WTC11 (cell line): ENCODE measurements around the gene SIGLEC7. TPM values are rescaled to one million over a fixed set of nuclear protein-coding genes. Genes with fewer than 3 reads are reported as not detected.

ENCODE experiments used
- ATAC-seq: fragments of 200-7000 bp; cut with Tn5 transposase; 2 replicates; pipeline ENCODE4 v1.10.0; 2021; ENCODE audit warnings: mild to moderate bottlenecking, moderate library complexity
- CTCF ChIA-PET: fragments of 300-600 bp; sonication (Branson Sonifier 250); formaldehyde crosslinking; loops from one replicate; lab custom pipeline; 2021; ENCODE audit warnings: antibody characterized with exemption; lab: Charles Lee
- POLR2A ChIA-PET: fragments of 350-600 bp; sonication (Branson Sonifier 250); formaldehyde crosslinking; loops from one replicate; lab custom pipeline; 2021; ENCODE audit warnings: antibody characterized with exemption; lab: Charles Lee
- DNase-seq: peaks from one replicate; pipeline ENCODE4 v3.0.0; 2021; ENCODE audit warnings: low spot score
- H3K27ac Mint-ChIP-seq: 2 replicates; pipeline ENCODE4 v1.8.0; 2021; ENCODE audit warnings: mixed read lengths
- H3K27me3 Mint-ChIP-seq: 2 replicates; pipeline ENCODE4 v1.8.0; 2021; ENCODE audit warnings: low read depth, mild to moderate bottlenecking, moderate library complexity, mixed read lengths
- H3K36me3 Mint-ChIP-seq: 2 replicates; pipeline ENCODE4 v1.8.0; 2021; ENCODE audit warnings: mixed read lengths
- H3K4me1 Mint-ChIP-seq: 2 replicates; pipeline ENCODE4 v1.8.0; 2022; ENCODE audit warnings: mixed read lengths
- H3K4me3 Mint-ChIP-seq: 2 replicates; pipeline ENCODE4 v1.8.0; 2021; ENCODE audit warnings: mild to moderate bottlenecking, moderate library complexity, mixed read lengths
- H3K9me3 Mint-ChIP-seq: 2 replicates; pipeline ENCODE4 v1.8.0; 2021; ENCODE audit warnings: mixed read lengths
- ATF1 ChIP-seq: sonication (generic); formaldehyde crosslinking; IDR thresholded peaks from 2 replicates; pipeline ENCODE4 v1.8.1; 2023; ENCODE audit warnings: mild to moderate bottlenecking, moderate library complexity, missing genetic modification reagents
- ESRRA ChIP-seq: sonication (generic); formaldehyde crosslinking; IDR thresholded peaks from 2 replicates; pipeline ENCODE4 v1.8.1; 2022; ENCODE audit warnings: mild to moderate bottlenecking, missing genetic modification reagents, borderline replicate concordance
- IRF2 ChIP-seq: sonication (generic); formaldehyde crosslinking; IDR thresholded peaks from 2 replicates; pipeline ENCODE4 v1.8.0; 2022; ENCODE audit warnings: low read depth, missing genetic modification reagents, borderline replicate concordance
- OVOL2 ChIP-seq: fragments of 250-450 bp; sonication (Bioruptor Pico); IDR thresholded peaks from 2 replicates; pipeline ENCODE4 v1.9.0; 2021; ENCODE audit warnings: mild to moderate bottlenecking, borderline replicate concordance
- RELA ChIP-seq: sonication (generic); formaldehyde crosslinking; IDR thresholded peaks from 2 replicates; pipeline ENCODE4 v1.8.1; 2022; ENCODE audit warnings: missing genetic modification reagents, mild to moderate bottlenecking, borderline replicate concordance
- SMAD3 ChIP-seq: sonication (generic); formaldehyde crosslinking; IDR thresholded peaks from 2 replicates; pipeline ENCODE4 v1.8.0; 2022; ENCODE audit warnings: missing genetic modification reagents, mild to moderate bottlenecking, borderline replicate concordance
- SMAD4 ChIP-seq: sonication (generic); formaldehyde crosslinking; IDR thresholded peaks from 2 replicates; pipeline ENCODE4 v1.8.0; 2022; ENCODE audit warnings: mild to moderate bottlenecking, missing genetic modification reagents
- TP53 ChIP-seq: sonication (generic); formaldehyde crosslinking; IDR thresholded peaks from 2 replicates; pipeline ENCODE4 v1.8.1; 2023; ENCODE audit warnings: mild to moderate bottlenecking, missing genetic modification reagents
- ZNF263 ChIP-seq: sonication (generic); formaldehyde crosslinking; IDR thresholded peaks from 2 replicates; pipeline ENCODE4 v1.8.1; 2022; ENCODE audit warnings: low read depth, mild to moderate bottlenecking, moderate library complexity, missing genetic modification reagents
- total RNA-seq: library from RNA; stranded (reverse); gene quantifications from 3 replicates; pipeline ENCODE4 v1.2.3, GENCODE V29; 2021
- TF ChIP-seq, protein P1 (sequence below): sonication (generic); formaldehyde crosslinking; IDR thresholded peaks from 2 replicates; pipeline ENCODE4 v1.8.0; 2023; ENCODE audit warnings: mild to moderate bottlenecking, missing genetic modification reagents
- TF ChIP-seq, protein P2 (sequence below): fragments of 250-450 bp; sonication (Bioruptor Pico); IDR thresholded peaks from 2 replicates; pipeline ENCODE4 v2.1.2; 2022; ENCODE audit warnings: mild to moderate bottlenecking, moderate library complexity
- TF ChIP-seq, protein P3 (sequence below): sonication (generic); formaldehyde crosslinking; IDR thresholded peaks from 2 replicates; pipeline ENCODE4 v1.8.1; 2022; ENCODE audit warnings: missing genetic modification reagents, borderline replicate concordance
- TF ChIP-seq, protein P4 (sequence below): fragments of 250-450 bp; sonication (Bioruptor Pico); IDR thresholded peaks from 2 replicates; pipeline ENCODE4 v1.9.0; 2021; ENCODE audit warnings: mild to moderate bottlenecking, borderline replicate concordance
- TF ChIP-seq, protein P5 (sequence below): sonication (generic); formaldehyde crosslinking; IDR thresholded peaks from 2 replicates; pipeline ENCODE4 v1.8.1; 2023; ENCODE audit warnings: mild to moderate bottlenecking, missing genetic modification reagents, borderline replicate concordance

SIGLEC7 gene
- total RNA-seq, 1 experiment from 2014 or later, result not detected

DNA sequence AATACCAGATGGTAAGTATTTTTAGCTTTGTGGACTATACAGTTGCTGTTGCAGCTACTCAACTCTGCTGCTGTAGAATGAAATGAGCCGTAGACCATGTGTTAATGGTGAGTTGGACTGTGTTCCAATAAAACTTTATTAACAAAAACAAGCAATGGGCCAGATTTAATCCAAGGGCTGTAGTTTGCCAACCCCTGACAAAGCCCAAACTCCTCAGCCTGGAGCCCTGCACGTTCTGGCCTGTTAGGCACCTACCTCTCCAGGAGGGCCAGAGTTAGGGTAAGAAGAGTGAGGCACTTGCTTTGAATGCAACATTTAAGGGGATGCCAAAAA is 46.1 kb downstream of the SIGLEC7 start:
- H3K4me3 Mint-ChIP-seq, result no peak overlapping the region
- H3K36me3 Mint-ChIP-seq, result no peaks in the 10 kb centered on the region
- H3K27ac Mint-ChIP-seq, result no peak overlapping the region
- no peaks in the 10 kb centered on the region for H3K9me3 Mint-ChIP-seq
- DNase-seq (no peak), ATAC-seq (no peak)
- 0 out of 2 replicates have a peak, but pooled peaks cover 4% of the 10 kb centered on the region for H3K4me1 Mint-ChIP-seq
- H3K27me3 Mint-ChIP-seq, result peaks cover 26% of the 10 kb centered on the region
- ChIA-PET CTCF (no interaction called here), POLR2A (no interaction called here)
- TF ChIP-seq OVOL2 (no peak), RELA (CRISPR knock-in tag) (no peak), ESRRA (no peak), TP53 (CRISPR knock-in tag) (no peak), IRF2 (CRISPR knock-in tag) (no peak), ATF1 (no peak), ZNF263 (CRISPR knock-in tag) (no peak), SMAD4 (CRISPR knock-in tag) (no peak), SMAD3 (CRISPR knock-in tag) (no peak)
- TF ChIP-seq, protein P1, sequence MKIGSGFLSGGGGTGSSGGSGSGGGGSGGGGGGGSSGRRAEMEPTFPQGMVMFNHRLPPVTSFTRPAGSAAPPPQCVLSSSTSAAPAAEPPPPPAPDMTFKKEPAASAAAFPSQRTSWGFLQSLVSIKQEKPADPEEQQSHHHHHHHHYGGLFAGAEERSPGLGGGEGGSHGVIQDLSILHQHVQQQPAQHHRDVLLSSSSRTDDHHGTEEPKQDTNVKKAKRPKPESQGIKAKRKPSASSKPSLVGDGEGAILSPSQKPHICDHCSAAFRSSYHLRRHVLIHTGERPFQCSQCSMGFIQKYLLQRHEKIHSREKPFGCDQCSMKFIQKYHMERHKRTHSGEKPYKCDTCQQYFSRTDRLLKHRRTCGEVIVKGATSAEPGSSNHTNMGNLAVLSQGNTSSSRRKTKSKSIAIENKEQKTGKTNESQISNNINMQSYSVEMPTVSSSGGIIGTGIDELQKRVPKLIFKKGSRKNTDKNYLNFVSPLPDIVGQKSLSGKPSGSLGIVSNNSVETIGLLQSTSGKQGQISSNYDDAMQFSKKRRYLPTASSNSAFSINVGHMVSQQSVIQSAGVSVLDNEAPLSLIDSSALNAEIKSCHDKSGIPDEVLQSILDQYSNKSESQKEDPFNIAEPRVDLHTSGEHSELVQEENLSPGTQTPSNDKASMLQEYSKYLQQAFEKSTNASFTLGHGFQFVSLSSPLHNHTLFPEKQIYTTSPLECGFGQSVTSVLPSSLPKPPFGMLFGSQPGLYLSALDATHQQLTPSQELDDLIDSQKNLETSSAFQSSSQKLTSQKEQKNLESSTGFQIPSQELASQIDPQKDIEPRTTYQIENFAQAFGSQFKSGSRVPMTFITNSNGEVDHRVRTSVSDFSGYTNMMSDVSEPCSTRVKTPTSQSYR (CRISPR knock-in tag), result no peak
- TF ChIP-seq, protein P2, sequence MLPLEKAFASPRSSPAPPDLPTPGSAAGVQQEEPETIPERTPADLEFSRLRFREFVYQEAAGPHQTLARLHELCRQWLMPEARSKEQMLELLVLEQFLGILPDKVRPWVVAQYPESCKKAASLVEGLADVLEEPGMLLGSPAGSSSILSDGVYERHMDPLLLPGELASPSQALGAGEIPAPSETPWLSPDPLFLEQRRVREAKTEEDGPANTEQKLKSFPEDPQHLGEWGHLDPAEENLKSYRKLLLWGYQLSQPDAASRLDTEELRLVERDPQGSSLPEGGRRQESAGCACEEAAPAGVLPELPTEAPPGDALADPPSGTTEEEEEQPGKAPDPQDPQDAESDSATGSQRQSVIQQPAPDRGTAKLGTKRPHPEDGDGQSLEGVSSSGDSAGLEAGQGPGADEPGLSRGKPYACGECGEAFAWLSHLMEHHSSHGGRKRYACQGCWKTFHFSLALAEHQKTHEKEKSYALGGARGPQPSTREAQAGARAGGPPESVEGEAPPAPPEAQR (CRISPR knock-in tag), result no peak
- TF ChIP-seq, protein P3, sequence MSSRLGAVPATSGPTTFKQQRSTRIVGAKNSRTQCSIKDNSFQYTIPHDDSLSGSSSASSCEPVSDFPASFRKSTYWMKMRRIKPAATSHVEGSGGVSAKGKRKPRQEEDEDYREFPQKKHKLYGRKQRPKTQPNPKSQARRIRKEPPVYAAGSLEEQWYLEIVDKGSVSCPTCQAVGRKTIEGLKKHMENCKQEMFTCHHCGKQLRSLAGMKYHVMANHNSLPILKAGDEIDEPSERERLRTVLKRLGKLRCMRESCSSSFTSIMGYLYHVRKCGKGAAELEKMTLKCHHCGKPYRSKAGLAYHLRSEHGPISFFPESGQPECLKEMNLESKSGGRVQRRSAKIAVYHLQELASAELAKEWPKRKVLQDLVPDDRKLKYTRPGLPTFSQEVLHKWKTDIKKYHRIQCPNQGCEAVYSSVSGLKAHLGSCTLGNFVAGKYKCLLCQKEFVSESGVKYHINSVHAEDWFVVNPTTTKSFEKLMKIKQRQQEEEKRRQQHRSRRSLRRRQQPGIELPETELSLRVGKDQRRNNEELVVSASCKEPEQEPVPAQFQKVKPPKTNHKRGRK (CRISPR knock-in tag), result no peak
- TF ChIP-seq, protein P4, sequence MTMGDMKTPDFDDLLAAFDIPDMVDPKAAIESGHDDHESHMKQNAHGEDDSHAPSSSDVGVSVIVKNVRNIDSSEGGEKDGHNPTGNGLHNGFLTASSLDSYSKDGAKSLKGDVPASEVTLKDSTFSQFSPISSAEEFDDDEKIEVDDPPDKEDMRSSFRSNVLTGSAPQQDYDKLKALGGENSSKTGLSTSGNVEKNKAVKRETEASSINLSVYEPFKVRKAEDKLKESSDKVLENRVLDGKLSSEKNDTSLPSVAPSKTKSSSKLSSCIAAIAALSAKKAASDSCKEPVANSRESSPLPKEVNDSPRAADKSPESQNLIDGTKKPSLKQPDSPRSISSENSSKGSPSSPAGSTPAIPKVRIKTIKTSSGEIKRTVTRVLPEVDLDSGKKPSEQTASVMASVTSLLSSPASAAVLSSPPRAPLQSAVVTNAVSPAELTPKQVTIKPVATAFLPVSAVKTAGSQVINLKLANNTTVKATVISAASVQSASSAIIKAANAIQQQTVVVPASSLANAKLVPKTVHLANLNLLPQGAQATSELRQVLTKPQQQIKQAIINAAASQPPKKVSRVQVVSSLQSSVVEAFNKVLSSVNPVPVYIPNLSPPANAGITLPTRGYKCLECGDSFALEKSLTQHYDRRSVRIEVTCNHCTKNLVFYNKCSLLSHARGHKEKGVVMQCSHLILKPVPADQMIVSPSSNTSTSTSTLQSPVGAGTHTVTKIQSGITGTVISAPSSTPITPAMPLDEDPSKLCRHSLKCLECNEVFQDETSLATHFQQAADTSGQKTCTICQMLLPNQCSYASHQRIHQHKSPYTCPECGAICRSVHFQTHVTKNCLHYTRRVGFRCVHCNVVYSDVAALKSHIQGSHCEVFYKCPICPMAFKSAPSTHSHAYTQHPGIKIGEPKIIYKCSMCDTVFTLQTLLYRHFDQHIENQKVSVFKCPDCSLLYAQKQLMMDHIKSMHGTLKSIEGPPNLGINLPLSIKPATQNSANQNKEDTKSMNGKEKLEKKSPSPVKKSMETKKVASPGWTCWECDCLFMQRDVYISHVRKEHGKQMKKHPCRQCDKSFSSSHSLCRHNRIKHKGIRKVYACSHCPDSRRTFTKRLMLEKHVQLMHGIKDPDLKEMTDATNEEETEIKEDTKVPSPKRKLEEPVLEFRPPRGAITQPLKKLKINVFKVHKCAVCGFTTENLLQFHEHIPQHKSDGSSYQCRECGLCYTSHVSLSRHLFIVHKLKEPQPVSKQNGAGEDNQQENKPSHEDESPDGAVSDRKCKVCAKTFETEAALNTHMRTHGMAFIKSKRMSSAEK (CRISPR knock-in tag), result no peak
- TF ChIP-seq, protein P5, sequence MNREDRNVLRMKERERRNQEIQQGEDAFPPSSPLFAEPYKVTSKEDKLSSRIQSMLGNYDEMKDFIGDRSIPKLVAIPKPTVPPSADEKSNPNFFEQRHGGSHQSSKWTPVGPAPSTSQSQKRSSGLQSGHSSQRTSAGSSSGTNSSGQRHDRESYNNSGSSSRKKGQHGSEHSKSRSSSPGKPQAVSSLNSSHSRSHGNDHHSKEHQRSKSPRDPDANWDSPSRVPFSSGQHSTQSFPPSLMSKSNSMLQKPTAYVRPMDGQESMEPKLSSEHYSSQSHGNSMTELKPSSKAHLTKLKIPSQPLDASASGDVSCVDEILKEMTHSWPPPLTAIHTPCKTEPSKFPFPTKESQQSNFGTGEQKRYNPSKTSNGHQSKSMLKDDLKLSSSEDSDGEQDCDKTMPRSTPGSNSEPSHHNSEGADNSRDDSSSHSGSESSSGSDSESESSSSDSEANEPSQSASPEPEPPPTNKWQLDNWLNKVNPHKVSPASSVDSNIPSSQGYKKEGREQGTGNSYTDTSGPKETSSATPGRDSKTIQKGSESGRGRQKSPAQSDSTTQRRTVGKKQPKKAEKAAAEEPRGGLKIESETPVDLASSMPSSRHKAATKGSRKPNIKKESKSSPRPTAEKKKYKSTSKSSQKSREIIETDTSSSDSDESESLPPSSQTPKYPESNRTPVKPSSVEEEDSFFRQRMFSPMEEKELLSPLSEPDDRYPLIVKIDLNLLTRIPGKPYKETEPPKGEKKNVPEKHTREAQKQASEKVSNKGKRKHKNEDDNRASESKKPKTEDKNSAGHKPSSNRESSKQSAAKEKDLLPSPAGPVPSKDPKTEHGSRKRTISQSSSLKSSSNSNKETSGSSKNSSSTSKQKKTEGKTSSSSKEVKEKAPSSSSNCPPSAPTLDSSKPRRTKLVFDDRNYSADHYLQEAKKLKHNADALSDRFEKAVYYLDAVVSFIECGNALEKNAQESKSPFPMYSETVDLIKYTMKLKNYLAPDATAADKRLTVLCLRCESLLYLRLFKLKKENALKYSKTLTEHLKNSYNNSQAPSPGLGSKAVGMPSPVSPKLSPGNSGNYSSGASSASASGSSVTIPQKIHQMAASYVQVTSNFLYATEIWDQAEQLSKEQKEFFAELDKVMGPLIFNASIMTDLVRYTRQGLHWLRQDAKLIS (CRISPR knock-in tag), result no peak
